Thyroid gland (tissue), 4 donors: ENCODE results near the gene RRP8.

ENCODE experiments used
- POLR2A ChIP-seq, 2 donors: fragments of 450-650 bp; IDR thresholded peaks; one replicate each; pipeline ENCODE4 v1.6.1; 2017; ENCODE audit warnings: antibody characterized with exemption in 2 of 2, mild to moderate bottlenecking in 2 of 2, moderate library complexity in 1 of 2
- TF ChIP-seq, protein P1 (sequence below), 6 experiments: fragments of 200-600 bp in 3 of 6; fragments of 450-650 bp in 3 of 6; sonication (generic) in 3 of 6; IDR thresholded peaks; one replicate each; pipeline ENCODE4 v1.5.1; 2016 to 2019; ENCODE audit warnings: antibody characterized with exemption in 6 of 6, mild to moderate bottlenecking in 2 of 6, inconsistent platforms in 1 of 6, moderate library complexity in 1 of 6

DNA sequence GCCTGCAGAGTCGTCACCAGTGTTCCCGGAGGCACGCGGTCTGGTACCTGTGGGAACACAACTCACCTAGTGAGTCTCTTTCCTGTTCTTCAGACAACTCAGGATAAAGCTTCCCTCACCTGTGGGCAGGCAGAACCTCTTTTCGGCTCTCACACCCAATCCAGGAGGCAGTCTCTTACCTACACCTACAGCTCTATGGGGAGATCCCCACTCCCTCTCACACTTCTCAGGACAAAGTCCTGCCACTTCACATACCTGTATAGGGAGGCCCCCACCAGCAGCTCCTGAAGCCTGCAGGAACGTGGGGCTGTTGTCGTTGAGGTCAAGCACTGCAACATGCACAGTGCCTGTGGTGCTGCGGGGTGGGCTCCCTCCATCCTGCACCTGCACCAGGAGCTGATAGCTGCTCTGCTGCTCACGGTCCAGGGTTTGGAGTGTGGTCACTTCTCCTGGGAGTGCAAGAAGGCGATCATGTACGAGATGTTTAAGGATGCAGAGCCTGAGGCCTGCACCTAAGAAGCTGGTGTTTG is 28.0 kb upstream of the RRP8 start:
- TF ChIP-seq, protein P1, sequence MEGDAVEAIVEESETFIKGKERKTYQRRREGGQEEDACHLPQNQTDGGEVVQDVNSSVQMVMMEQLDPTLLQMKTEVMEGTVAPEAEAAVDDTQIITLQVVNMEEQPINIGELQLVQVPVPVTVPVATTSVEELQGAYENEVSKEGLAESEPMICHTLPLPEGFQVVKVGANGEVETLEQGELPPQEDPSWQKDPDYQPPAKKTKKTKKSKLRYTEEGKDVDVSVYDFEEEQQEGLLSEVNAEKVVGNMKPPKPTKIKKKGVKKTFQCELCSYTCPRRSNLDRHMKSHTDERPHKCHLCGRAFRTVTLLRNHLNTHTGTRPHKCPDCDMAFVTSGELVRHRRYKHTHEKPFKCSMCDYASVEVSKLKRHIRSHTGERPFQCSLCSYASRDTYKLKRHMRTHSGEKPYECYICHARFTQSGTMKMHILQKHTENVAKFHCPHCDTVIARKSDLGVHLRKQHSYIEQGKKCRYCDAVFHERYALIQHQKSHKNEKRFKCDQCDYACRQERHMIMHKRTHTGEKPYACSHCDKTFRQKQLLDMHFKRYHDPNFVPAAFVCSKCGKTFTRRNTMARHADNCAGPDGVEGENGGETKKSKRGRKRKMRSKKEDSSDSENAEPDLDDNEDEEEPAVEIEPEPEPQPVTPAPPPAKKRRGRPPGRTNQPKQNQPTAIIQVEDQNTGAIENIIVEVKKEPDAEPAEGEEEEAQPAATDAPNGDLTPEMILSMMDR (IDR thresholded peaks at IDR 0.05) = no peak
- no peak for TF ChIP-seq POLR2A (IDR thresholded peaks at IDR 0.05)
